OCI-LY7 (cell line): ENCODE results near the gene ANKRD44. TPM values are rescaled to one million over a fixed set of nuclear protein-coding genes. Genes with fewer than 3 reads are reported as not detected.

Source experiments
- BruUV-seq: library from RNA; stranded (reverse); fragments of 400-500 nt; replicated peaks from 2 replicates; lab custom pipeline; 2021; lab: Mats Ljungman, UMichigan
- CTCF ChIA-PET: fragments of 300-600 bp; sonication (Branson Sonifier 250); formaldehyde crosslinking; loops from one replicate; lab custom pipeline; 2022; ENCODE audit warnings: antibody characterized with exemption; ENCODE audit not compliant: unreplicated experiment; lab: Charles Lee
- POLR2A ChIA-PET: fragments of 300-600 bp; sonication (Branson Sonifier 250); formaldehyde crosslinking; loops from one replicate; lab custom pipeline; 2022; ENCODE audit warnings: antibody characterized with exemption; lab: Charles Lee
- DNase-seq: peaks from one replicate; pipeline ENCODE4 v3.0.0-alpha.2; 2015; ENCODE audit warnings: low spot score
- H2AFZ ChIP-seq: fragments of 200-600 bp; sonication (generic), shearing (Covaris generic); 2 replicates; pipeline ENCODE4 v1.6.1; 2014; ENCODE audit warnings: mild to moderate bottlenecking, antibody characterized with exemption, low read length, moderate library complexity
- H3K27ac ChIP-seq: fragments of 200-600 bp; sonication (generic); 2 replicates; pipeline ENCODE4 v1.5.1; 2014; ENCODE audit warnings: mixed run types, low read depth, mild to moderate bottlenecking, moderate library complexity, low read length, inconsistent platforms; ENCODE audit not compliant: poor library complexity, severe bottlenecking
- H3K36me3 ChIP-seq: fragments of 200-600 bp; sonication (generic); 2 replicates; pipeline ENCODE4 v1.6.1; 2014; ENCODE audit warnings: mild to moderate bottlenecking, antibody characterized with exemption, low read length, moderate library complexity, mixed read lengths; ENCODE audit not compliant: insufficient read depth
- H3K4me1 ChIP-seq: fragments of 200-600 bp; sonication (generic); 2 replicates; pipeline ENCODE4 v1.5.1; 2014; ENCODE audit warnings: mild to moderate bottlenecking, low read length; ENCODE audit not compliant: insufficient read depth, poor library complexity, severe bottlenecking
- H3K4me2 ChIP-seq: fragments of 200-600 bp; sonication (generic); 2 replicates; pipeline ENCODE4 v1.6.1; 2014; ENCODE audit warnings: mild to moderate bottlenecking, low read length
- H3K4me3 ChIP-seq: fragments of 200-600 bp; sonication (generic); 2 replicates; pipeline ENCODE4 v1.5.1; 2014; ENCODE audit warnings: mild to moderate bottlenecking, low read depth, low read length; ENCODE audit not compliant: poor library complexity, severe bottlenecking
- H3K79me2 ChIP-seq: fragments of 200-600 bp; sonication (generic); 2 replicates; pipeline ENCODE4 v1.6.1; 2016; ENCODE audit warnings: low read depth, mild to moderate bottlenecking, low read length, moderate library complexity, mixed read lengths; ENCODE audit not compliant: insufficient read depth
- H3K9me2 ChIP-seq: fragments of 200-600 bp; sonication (generic); 2 replicates; pipeline ENCODE4 v1.6.1; 2016; ENCODE audit warnings: mild to moderate bottlenecking, low read length, mixed read lengths; ENCODE audit not compliant: insufficient read depth
- H3K9me3 ChIP-seq: fragments of 200-600 bp; sonication (generic); 2 replicates; pipeline ENCODE4 v1.6.1; 2014; ENCODE audit warnings: mild to moderate bottlenecking, mixed run types, low read length, mixed read lengths
- H4K20me1 ChIP-seq: fragments of 200-600 bp; sonication (generic); 2 replicates; pipeline ENCODE4 v1.6.1; 2014; ENCODE audit warnings: mild to moderate bottlenecking, antibody characterized with exemption, low read length, moderate library complexity, mixed read lengths; ENCODE audit not compliant: insufficient read depth
- CTCF ChIP-seq: fragments of 200-600 bp; sonication (generic); conservative IDR thresholded peaks from 2 replicates; pipeline ENCODE4 v1.5.1; 2014; ENCODE audit warnings: mild to moderate bottlenecking, antibody characterized with exemption, low read length, moderate library complexity, mixed read lengths
- EZH2phosphoT487 ChIP-seq: fragments of 200-600 bp; sonication (generic); IDR thresholded peaks from 2 replicates; pipeline ENCODE4 v1.6.1; 2018; ENCODE audit warnings: low read depth, borderline replicate concordance, mild to moderate bottlenecking, mixed run types, antibody characterized with exemption, low read length, moderate library complexity, mixed read lengths
- intact Hi-C: fragments of 100-400 bp; cut with micrococcal nuclease; formaldehyde crosslinking; loops from one replicate; pipeline ENCODE4 v1.10.0; 2022; ENCODE audit not compliant: unreplicated experiment
- total RNA-seq, 2 experiments: library from RNA; depleted of rRNA in 1 of 2; stranded (reverse); fragments of >200 nt in 1 of 2; shearing (Covaris generic) in 1 of 2; gene quantifications; 2 replicates each; pipeline ENCODE4 v1.2.3, GENCODE V29; 2014 to 2022

Gene ANKRD44
- total RNA-seq, 2 experiments from 2014 or later, result 69.4 to 73.7 TPM

- no peaks in the 10 kb centered on the region for H3K79me2 ChIP-seq
- CTCF ChIA-PET, result no interaction called here
- no peak overlapping the region for H3K4me2 ChIP-seq
- no peaks in the 10 kb centered on the region for H3K9me2 ChIP-seq
- no peak overlapping the region for H3K27ac ChIP-seq
- H2AFZ ChIP-seq, result no peak overlapping the region
- no peak for TF ChIP-seq CTCF
- no peak for TF ChIP-seq EZH2phosphoT487
- H4K20me1 ChIP-seq, result no peaks in the 10 kb centered on the region
- H3K36me3 ChIP-seq, result peaks cover 14% of the 10 kb centered on the region; the same call in 1 of the 2 replicates
- intact Hi-C loops, result no loop called here
- POLR2A ChIA-PET, result no interaction called here
- no peaks in the 10 kb centered on the region for H3K4me1 ChIP-seq
- no peak overlapping the region for H3K4me3 ChIP-seq
- no peaks in the 10 kb centered on the region for H3K9me3 ChIP-seq
- BruUV-seq, result no TSS peak
- DNase-seq, result no peak
Observed at GRCh38 chr2:197102231-197102630, 208.3 kb downstream of the ANKRD44 start.

- Histone ChIP-seq H3K79me2 (no peaks in the 10 kb centered on the region), H3K4me3 (no peak overlapping the region), H4K20me1 (no peaks in the 10 kb centered on the region), H3K9me2 (no peaks in the 10 kb centered on the region), H3K9me3 (no peaks in the 10 kb centered on the region), H3K4me2 (no peak overlapping the region), H3K36me3 (peaks cover 14% of the 10 kb centered on the region; the same call in 1 of the 2 replicates), H3K4me1 (no peaks in the 10 kb centered on the region), H2AFZ (no peak overlapping the region), H3K27ac (no peak overlapping the region)
- BruUV-seq, result no TSS peak
- POLR2A ChIA-PET, result no interaction called here
- no peak for DNase-seq
- CTCF ChIA-PET, result no interaction called here
- intact Hi-C loops, result no loop called here
- TF ChIP-seq CTCF (no peak), EZH2phosphoT487 (no peak)
Observed at GRCh38 chr2:197101519-197101918, 209.1 kb downstream of the ANKRD44 start.

GRCh38 chr2:197097578-197098366 is 212.8 kb downstream of the ANKRD44 start:
- H4K20me1 ChIP-seq, result no peaks in the 10 kb centered on the region
- no peak overlapping the region for H3K27ac ChIP-seq
- H3K36me3 ChIP-seq, result peaks cover 16% of the 10 kb centered on the region; the same call in 1 of the 2 replicates
- H3K4me2 ChIP-seq, result no peak overlapping the region
- CTCF ChIA-PET, result no interaction called here
- POLR2A ChIA-PET, result interaction anchor here (0.6 to 1.1 kb wide), 4 partner anchors 10 to 520 kb away, joined by 4 to 9 read pairs (median 5); no protein-coding TSS in a partner anchor
- DNase-seq, result no peak
- intact Hi-C loops, result no loop called here
- TF ChIP-seq CTCF, result no peak
- no peak for TF ChIP-seq EZH2phosphoT487
- no peak overlapping the region for H2AFZ ChIP-seq
- BruUV-seq, result TSS peak; percentile 5
- no peaks in the 10 kb centered on the region for H3K79me2 ChIP-seq
- no peaks in the 10 kb centered on the region for H3K4me1 ChIP-seq
- H3K4me3 ChIP-seq, result no peak overlapping the region
- H3K9me3 ChIP-seq, result no peaks in the 10 kb centered on the region
- no peaks in the 10 kb centered on the region for H3K9me2 ChIP-seq
